ENCODE data around the gene PRSS27. TPM values are rescaled to one million over a fixed set of nuclear protein-coding genes. Genes with fewer than 3 reads are reported as not detected.

The PRSS27 gene
- total RNA-seq, 4 donors from 2014 or later, result 0.82 to 3.0 (median 1.4) TPM

GRCh38 chr16:2720719-2721633 lies 952 bp upstream of the PRSS27 start:
- TF ChIP-seq CTCF (IDR thresholded peaks at IDR 0.05; ENCODE audit: low read depth), result no peak

GRCh38 chr16:2719328-2720063 lies 528 bp downstream of the PRSS27 start:
- no peak for TF ChIP-seq CTCF (IDR thresholded peaks at IDR 0.05; ENCODE audit: low read depth)

- no peak for TF ChIP-seq CTCF (IDR thresholded peaks at IDR 0.05; ENCODE audit: low read depth)
These were observed 2.4 kb downstream of the PRSS27 start for GRCh38 chr16:2717383-2718263.

GRCh38 chr16:2716948-2717347 lies 3.1 kb downstream of the PRSS27 start:
- TF ChIP-seq CTCF (IDR thresholded peaks at IDR 0.05; ENCODE audit: low read depth), result no peak

GRCh38 chr16:2715966-2716885 lies 3.8 kb downstream of the PRSS27 start:
- TF ChIP-seq CTCF (IDR thresholded peaks at IDR 0.05; ENCODE audit: low read depth), result no peak

- TF ChIP-seq CTCF (IDR thresholded peaks at IDR 0.05; ENCODE audit: low read depth), result no peak
These were observed 4.5 kb downstream of the PRSS27 start for GRCh38 chr16:2715519-2715918.

All from subcutaneous adipose tissue (tissue), 4 donors.